ENCODE data around the gene CACNA1C. TPM values are rescaled to one million over a fixed set of nuclear protein-coding genes. Genes with fewer than 3 reads are reported as not detected.

CACNA1C gene
- total and polyA plus RNA-seq, 4 donors: 4.3 to 114 (median 46.3) TPM

DNA sequence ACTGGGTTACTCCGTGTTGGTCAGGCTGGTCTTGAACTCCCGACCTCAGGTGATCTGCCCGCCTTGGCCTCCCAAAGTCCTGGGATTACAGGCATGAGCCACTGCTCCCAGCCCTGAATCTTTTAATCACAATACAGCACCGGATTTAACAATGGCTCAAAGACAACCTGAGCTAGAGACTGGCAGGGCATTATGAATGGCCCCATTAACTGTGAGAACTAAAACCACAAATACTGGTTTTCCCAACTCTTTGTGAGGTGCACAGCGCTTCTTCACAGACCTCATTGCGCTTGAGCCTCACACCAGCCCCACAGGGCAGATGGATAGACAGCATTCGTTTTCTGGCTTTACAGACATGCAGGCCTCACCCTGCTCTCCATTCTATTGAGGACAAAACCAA lies 634.9 kb downstream of the CACNA1C start:
- H3K36me3 ChIP-seq (ENCODE audit: control insufficient read depth in 1 of 2, insufficient read depth in 2 of 2, low read length in 1 of 2): peaks cover 4 to 9% of the 10 kb centered on the region in 2 donors
- no peak overlapping the region for H3K4me3 ChIP-seq (ENCODE audit: low read length in 2 of 2)
- no peak overlapping the region for H3K27ac ChIP-seq (ENCODE audit: low read depth in 1 of 2, low read length in 2 of 2)
- no peaks in the 10 kb centered on the region for H3K9me3 ChIP-seq (ENCODE audit: control insufficient read depth, low read length)
- intact Hi-C loops (cut with DNase I): loop anchor here in 1 of 2 donors (10.0 kb wide), 1 partner anchor 97 kb away; no protein-coding TSS in a partner anchor
- H3K27me3 ChIP-seq (ENCODE audit: control insufficient read depth in 1 of 2, insufficient read depth in 2 of 2, low read length in 1 of 2): no peaks in the 10 kb centered on the region
- no peaks in the 10 kb centered on the region for H3K4me1 ChIP-seq (ENCODE audit: control insufficient read depth in 1 of 2, insufficient read depth in 2 of 2, low read length in 2 of 2)
- WGBS, 2 donors: 87 to 92% methylated on average over 7 of the region's 7 CpGs
- no peak for ATAC-seq (ENCODE audit: low FRiP score)
- DNase-seq: no peak

- Histone ChIP-seq H3K27me3 (ENCODE audit: control insufficient read depth in 1 of 2, insufficient read depth in 2 of 2, low read length in 1 of 2) (no peaks in the 10 kb centered on the region), H3K27ac (ENCODE audit: low read depth in 1 of 2, low read length in 2 of 2) (no peak overlapping the region), H3K36me3 (ENCODE audit: control insufficient read depth in 1 of 2, insufficient read depth in 2 of 2, low read length in 1 of 2) (peaks cover 4 to 9% of the 10 kb centered on the region in 2 donors), H3K4me1 (ENCODE audit: control insufficient read depth in 1 of 2, insufficient read depth in 2 of 2, low read length in 2 of 2) (no peaks in the 10 kb centered on the region), H3K9me3 (ENCODE audit: control insufficient read depth, low read length) (no peaks in the 10 kb centered on the region), H3K4me3 (ENCODE audit: low read length in 2 of 2) (no peak overlapping the region)
- ATAC-seq (ENCODE audit: low FRiP score) (no peak), DNase-seq (no peak)
- intact Hi-C loops (cut with DNase I): loop anchor here in 1 of 2 donors (10.0 kb wide), 1 partner anchor 96 kb away; no protein-coding TSS in a partner anchor
- 87 to 90% methylated on average over 20 of the region's 20 CpGs for WGBS, 2 donors
Measured at GRCh38 chr12:2688381-2688931, 635.7 kb downstream of the CACNA1C start.

- Histone ChIP-seq H3K4me3 (ENCODE audit: low read length in 2 of 2) (no peak overlapping the region), H3K36me3 (ENCODE audit: control insufficient read depth in 1 of 2, insufficient read depth in 2 of 2, low read length in 1 of 2) (peaks cover 4 to 9% of the 10 kb centered on the region in 2 donors), H3K27me3 (ENCODE audit: control insufficient read depth in 1 of 2, insufficient read depth in 2 of 2, low read length in 1 of 2) (no peaks in the 10 kb centered on the region), H3K27ac (ENCODE audit: low read depth in 1 of 2, low read length in 2 of 2) (no peak overlapping the region), H3K4me1 (ENCODE audit: control insufficient read depth in 1 of 2, insufficient read depth in 2 of 2, low read length in 2 of 2) (no peaks in the 10 kb centered on the region), H3K9me3 (ENCODE audit: control insufficient read depth, low read length) (no peaks in the 10 kb centered on the region)
- ATAC-seq (ENCODE audit: low FRiP score) (no peak), DNase-seq (no peak)
- 93 to 94% methylated on average over 9 of the region's 9 CpGs for WGBS, 2 donors
- intact Hi-C loops (cut with DNase I): loop anchor here in 1 of 2 donors (10.0 kb wide), 1 partner anchor 95 kb away; no protein-coding TSS in a partner anchor
Measured at GRCh38 chr12:2689393-2689792, 636.6 kb downstream of the CACNA1C start.

GRCh38 chr12:2689879-2690278 lies 637.1 kb downstream of the CACNA1C start:
- Histone ChIP-seq H3K4me1 (ENCODE audit: control insufficient read depth in 1 of 2, insufficient read depth in 2 of 2, low read length in 2 of 2) (no peaks in the 10 kb centered on the region), H3K27me3 (ENCODE audit: control insufficient read depth in 1 of 2, insufficient read depth in 2 of 2, low read length in 1 of 2) (no peaks in the 10 kb centered on the region), H3K9me3 (ENCODE audit: control insufficient read depth, low read length) (no peaks in the 10 kb centered on the region), H3K4me3 (ENCODE audit: low read length in 2 of 2) (no peak overlapping the region), H3K36me3 (ENCODE audit: control insufficient read depth in 1 of 2, insufficient read depth in 2 of 2, low read length in 1 of 2) (peaks cover 4 to 9% of the 10 kb centered on the region in 2 donors), H3K27ac (ENCODE audit: low read depth in 1 of 2, low read length in 2 of 2) (no peak overlapping the region)
- DNase-seq (no peak), ATAC-seq (ENCODE audit: low FRiP score) (no peak)
- WGBS, 2 donors: 72 to 77% methylated on average over 8 of the region's 8 CpGs
- intact Hi-C loops (cut with DNase I): loop anchor here in 1 of 2 donors (10.0 kb wide), 1 partner anchor 95 kb away; no protein-coding TSS in a partner anchor

GRCh38 chr12:2690348-2691005 lies 637.7 kb downstream of the CACNA1C start:
- intact Hi-C loops (cut with DNase I): no loop called here
- ATAC-seq (ENCODE audit: low FRiP score) (no peak), DNase-seq (no peak)
- WGBS, 2 donors: 84 to 85% methylated on average over 14 of the region's 14 CpGs
- no peaks in the 10 kb centered on the region for H3K9me3 ChIP-seq (ENCODE audit: control insufficient read depth, low read length)
- no peak overlapping the region for H3K4me3 ChIP-seq (ENCODE audit: low read length in 2 of 2)
- no peak overlapping the region for H3K27ac ChIP-seq (ENCODE audit: low read depth in 1 of 2, low read length in 2 of 2)
- H3K27me3 ChIP-seq (ENCODE audit: control insufficient read depth in 1 of 2, insufficient read depth in 2 of 2, low read length in 1 of 2): no peaks in the 10 kb centered on the region
- no peaks in the 10 kb centered on the region for H3K4me1 ChIP-seq (ENCODE audit: control insufficient read depth in 1 of 2, insufficient read depth in 2 of 2, low read length in 2 of 2)
- H3K36me3 ChIP-seq (ENCODE audit: control insufficient read depth in 1 of 2, insufficient read depth in 2 of 2, low read length in 1 of 2): peaks cover 4 to 9% of the 10 kb centered on the region in 2 donors

DNA sequence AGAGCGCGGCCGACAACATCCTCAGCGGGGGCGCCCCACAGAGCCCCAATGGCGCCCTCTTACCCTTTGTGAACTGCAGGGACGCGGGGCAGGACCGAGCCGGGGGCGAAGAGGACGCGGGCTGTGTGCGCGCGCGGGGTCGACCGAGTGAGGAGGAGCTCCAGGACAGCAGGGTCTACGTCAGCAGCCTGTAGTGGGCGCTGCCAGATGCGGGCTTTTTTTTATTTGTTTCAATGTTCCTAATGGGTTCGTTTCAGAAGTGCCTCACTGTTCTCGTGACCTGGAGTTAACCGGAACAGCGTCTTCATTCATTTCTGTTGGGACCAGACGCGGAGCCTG lies 638.2 kb downstream of the CACNA1C start:
- H3K27ac ChIP-seq (ENCODE audit: low read depth in 1 of 2, low read length in 2 of 2): no peak overlapping the region
- no peak for DNase-seq
- no peak overlapping the region for H3K4me3 ChIP-seq (ENCODE audit: low read length in 2 of 2)
- ATAC-seq (ENCODE audit: low FRiP score): no peak
- 79% methylated on average over 28 of the region's 28 CpGs for WGBS, 2 donors
- no peaks in the 10 kb centered on the region for H3K9me3 ChIP-seq (ENCODE audit: control insufficient read depth, low read length)
- intact Hi-C loops (cut with DNase I): no loop called here
- H3K36me3 ChIP-seq (ENCODE audit: control insufficient read depth in 1 of 2, insufficient read depth in 2 of 2, low read length in 1 of 2): peaks cover 4 to 9% of the 10 kb centered on the region in 2 donors
- H3K4me1 ChIP-seq (ENCODE audit: control insufficient read depth in 1 of 2, insufficient read depth in 2 of 2, low read length in 2 of 2): no peaks in the 10 kb centered on the region
- H3K27me3 ChIP-seq (ENCODE audit: control insufficient read depth in 1 of 2, insufficient read depth in 2 of 2, low read length in 1 of 2): no peaks in the 10 kb centered on the region

- Histone ChIP-seq H3K27me3 (ENCODE audit: control insufficient read depth in 1 of 2, insufficient read depth in 2 of 2, low read length in 1 of 2) (no peaks in the 10 kb centered on the region), H3K4me1 (ENCODE audit: control insufficient read depth in 1 of 2, insufficient read depth in 2 of 2, low read length in 2 of 2) (no peaks in the 10 kb centered on the region), H3K4me3 (ENCODE audit: low read length in 2 of 2) (no peak overlapping the region), H3K27ac (ENCODE audit: low read depth in 1 of 2, low read length in 2 of 2) (no peak overlapping the region), H3K9me3 (ENCODE audit: control insufficient read depth, low read length) (no peaks in the 10 kb centered on the region), H3K36me3 (ENCODE audit: control insufficient read depth in 1 of 2, insufficient read depth in 2 of 2, low read length in 1 of 2) (peaks cover 2 to 6% of the 10 kb centered on the region in 2 donors)
- DNase-seq (no peak), ATAC-seq (ENCODE audit: low FRiP score) (no peak)
- intact Hi-C loops (cut with DNase I): no loop called here
- WGBS, 2 donors: 73 to 76% methylated on average over 53 to 62 of the region's 62 CpGs
Measured at GRCh38 chr12:2691345-2692071, 638.7 kb downstream of the CACNA1C start.

DNA sequence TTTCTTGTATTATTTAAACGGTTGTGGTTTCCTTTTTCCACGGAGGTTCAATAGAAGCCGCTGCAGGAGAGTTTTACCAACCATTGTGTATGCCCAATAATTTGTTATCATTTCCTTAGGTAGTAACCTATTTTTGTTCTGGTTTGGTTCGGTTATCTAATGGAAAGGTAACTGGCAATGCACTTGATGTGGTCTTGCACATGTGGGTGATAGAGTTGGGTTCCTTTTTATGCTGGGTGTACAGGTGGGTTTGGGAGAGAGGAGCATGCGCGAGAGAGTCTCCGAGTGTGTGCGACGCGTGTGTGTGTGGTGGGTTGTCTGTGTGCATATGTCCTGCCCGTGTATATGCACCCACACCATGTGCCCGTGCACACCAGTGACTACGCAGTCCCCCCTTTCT lies 639.3 kb downstream of the CACNA1C start:
- intact Hi-C loops (cut with DNase I): no loop called here
- no peak for ATAC-seq (ENCODE audit: low FRiP score)
- H3K36me3 ChIP-seq (ENCODE audit: control insufficient read depth in 1 of 2, insufficient read depth in 2 of 2, low read length in 1 of 2): peaks cover 2 to 5% of the 10 kb centered on the region in 2 donors
- H3K4me1 ChIP-seq (ENCODE audit: control insufficient read depth in 1 of 2, insufficient read depth in 2 of 2, low read length in 2 of 2): no peaks in the 10 kb centered on the region
- no peaks in the 10 kb centered on the region for H3K27me3 ChIP-seq (ENCODE audit: control insufficient read depth in 1 of 2, insufficient read depth in 2 of 2, low read length in 1 of 2)
- 84 to 85% methylated on average over 13 of the region's 13 CpGs for WGBS, 2 donors
- H3K9me3 ChIP-seq (ENCODE audit: control insufficient read depth, low read length): no peaks in the 10 kb centered on the region
- H3K4me3 ChIP-seq (ENCODE audit: low read length in 2 of 2): no peak overlapping the region
- DNase-seq: no peak
- H3K27ac ChIP-seq (ENCODE audit: low read depth in 1 of 2, low read length in 2 of 2): no peak overlapping the region
